ENCODE results near the gene RGS3. TPM values are rescaled to one million over a fixed set of nuclear protein-coding genes. Genes with fewer than 3 reads are reported as not detected.

The RGS3 gene
- total and polyA plus RNA-seq, 2 experiments from 2014 or later, result 44.5 to 48.6 TPM

- Histone ChIP-seq H3K9me3 (ENCODE audit: low read depth) (no peaks in the 10 kb centered on the region), H3K4me3 (no peak overlapping the region), H3K4me1 (ENCODE audit: insufficient read depth) (peaks cover 44% of the 10 kb centered on the region), H3K9me2 (ENCODE audit: insufficient read depth) (no peaks in the 10 kb centered on the region), H3K4me2 (ENCODE audit: unreplicated experiment) (peak overlapping the region; percentile 27), H3K9ac (peak overlapping the region; percentile 63), H3K27me3 (replicated peaks; ENCODE audit: insufficient read depth) (no peaks in the 10 kb centered on the region), H2AFZ (peak overlapping the region; percentile 63), H3K79me2 (ENCODE audit: insufficient read depth) (peaks cover 6% of the 10 kb centered on the region; the same call in 1 of the 2 replicates), H3K36me3 (ENCODE audit: low read depth) (no peaks in the 10 kb centered on the region; the same call in 1 of the 2 replicates), H3K27ac (peak overlapping the region; percentile 33), H4K20me1 (ENCODE audit: insufficient read depth) (no peaks in the 10 kb centered on the region), H3F3A (ENCODE audit: insufficient read depth) (peaks cover 19% of the 10 kb centered on the region)
- in situ Hi-C loops (cut with MboI), result no loop called here
- no peak for TF ChIP-seq EZH2 (IDR thresholded peaks at IDR 0.05; ENCODE audit: insufficient read depth, poor library complexity, severe bottlenecking)
- no peak for TF ChIP-seq EZH2phosphoT487 (IDR thresholded peaks at IDR 0.05; ENCODE audit: insufficient read depth, low read depth)
- WGBS, 2 experiments (ENCODE audit: low coverage in 1 of 2, low lambda C conversion rate in 2 of 2, missing lambda C conversion rate in 2 of 2), result 26 to 29% methylated on average over 14 to 17 of the region's 17 CpGs
- DNase-seq, result peak; percentile 94
These were observed 138.9 kb downstream of the RGS3 start for GRCh38 chr9:113602126-113603047.

- H3K27me3 ChIP-seq (replicated peaks; ENCODE audit: insufficient read depth), result no peaks in the 10 kb centered on the region
- no peak overlapping the region for H3K27ac ChIP-seq
- H3K9ac ChIP-seq, result 0 out of 2 replicates have a peak overlapping the region, but pooled peaks have one; percentile 63
- no peaks in the 10 kb centered on the region for H4K20me1 ChIP-seq (ENCODE audit: insufficient read depth)
- H3F3A ChIP-seq (ENCODE audit: insufficient read depth), result peaks cover 13% of the 10 kb centered on the region
- H2AFZ ChIP-seq, result no peak overlapping the region
- H3K36me3 ChIP-seq (ENCODE audit: low read depth), result no peaks in the 10 kb centered on the region
- TF ChIP-seq EZH2phosphoT487 (IDR thresholded peaks at IDR 0.05; ENCODE audit: insufficient read depth, low read depth) (no peak), EZH2 (IDR thresholded peaks at IDR 0.05; ENCODE audit: insufficient read depth, poor library complexity, severe bottlenecking) (no peak)
- H3K9me3 ChIP-seq (ENCODE audit: low read depth), result no peaks in the 10 kb centered on the region
- DNase-seq, result no peak
- peaks cover 38% of the 10 kb centered on the region for H3K4me1 ChIP-seq (ENCODE audit: insufficient read depth)
- in situ Hi-C loops (cut with MboI), result no loop called here
- no peaks in the 10 kb centered on the region for H3K9me2 ChIP-seq (ENCODE audit: insufficient read depth)
- WGBS, 2 experiments (ENCODE audit: low coverage in 1 of 2, low lambda C conversion rate in 2 of 2, missing lambda C conversion rate in 2 of 2), result 81 to 82% methylated on average over 8 of the region's 8 CpGs
- H3K4me2 ChIP-seq (ENCODE audit: unreplicated experiment), result no peak overlapping the region
- no peaks in the 10 kb centered on the region for H3K79me2 ChIP-seq (ENCODE audit: insufficient read depth)
- no peak overlapping the region for H3K4me3 ChIP-seq
These were observed 139.5 kb downstream of the RGS3 start for GRCh38 chr9:113603048-113603375.

GRCh38 chr9:113603773-113604172 lies 140.2 kb downstream of the RGS3 start:
- Histone ChIP-seq H2AFZ (no peak overlapping the region), H4K20me1 (ENCODE audit: insufficient read depth) (no peaks in the 10 kb centered on the region), H3K4me2 (ENCODE audit: unreplicated experiment) (no peak overlapping the region), H3K4me3 (no peak overlapping the region), H3K36me3 (ENCODE audit: low read depth) (no peaks in the 10 kb centered on the region), H3K27me3 (replicated peaks; ENCODE audit: insufficient read depth) (no peaks in the 10 kb centered on the region), H3F3A (ENCODE audit: insufficient read depth) (peaks cover 6% of the 10 kb centered on the region; the same call in 1 of the 2 replicates), H3K79me2 (ENCODE audit: insufficient read depth) (no peaks in the 10 kb centered on the region), H3K9me3 (ENCODE audit: low read depth) (no peaks in the 10 kb centered on the region), H3K4me1 (ENCODE audit: insufficient read depth) (peaks cover 35% of the 10 kb centered on the region), H3K27ac (no peak overlapping the region), H3K9me2 (ENCODE audit: insufficient read depth) (no peaks in the 10 kb centered on the region), H3K9ac (no peak overlapping the region)
- WGBS, 2 experiments (ENCODE audit: low coverage in 1 of 2, low lambda C conversion rate in 2 of 2, missing lambda C conversion rate in 2 of 2), result 87 to 89% methylated on average over 5 of the region's 5 CpGs
- in situ Hi-C loops (cut with MboI), result no loop called here
- no peak for DNase-seq
- TF ChIP-seq EZH2phosphoT487 (IDR thresholded peaks at IDR 0.05; ENCODE audit: insufficient read depth, low read depth), result no peak
- TF ChIP-seq EZH2 (IDR thresholded peaks at IDR 0.05; ENCODE audit: insufficient read depth, poor library complexity, severe bottlenecking), result no peak

- H3K4me3 ChIP-seq, result no peak overlapping the region
- no peak overlapping the region for H3K9ac ChIP-seq
- no peak for TF ChIP-seq EZH2phosphoT487 (IDR thresholded peaks at IDR 0.05; ENCODE audit: insufficient read depth, low read depth)
- TF ChIP-seq EZH2 (IDR thresholded peaks at IDR 0.05; ENCODE audit: insufficient read depth, poor library complexity, severe bottlenecking), result no peak
- H3K9me2 ChIP-seq (ENCODE audit: insufficient read depth), result no peaks in the 10 kb centered on the region
- no peaks in the 10 kb centered on the region for H3K36me3 ChIP-seq (ENCODE audit: low read depth)
- H4K20me1 ChIP-seq (ENCODE audit: insufficient read depth), result no peaks in the 10 kb centered on the region
- no peak overlapping the region for H2AFZ ChIP-seq
- H3K9me3 ChIP-seq (ENCODE audit: low read depth), result no peaks in the 10 kb centered on the region
- H3K4me1 ChIP-seq (ENCODE audit: insufficient read depth), result peaks cover 29% of the 10 kb centered on the region
- H3K4me2 ChIP-seq (ENCODE audit: unreplicated experiment), result no peak overlapping the region
- 0 out of 2 replicates have a peak, but pooled peaks cover under 1% of the 10 kb centered on the region for H3F3A ChIP-seq (ENCODE audit: insufficient read depth)
- H3K79me2 ChIP-seq (ENCODE audit: insufficient read depth), result no peaks in the 10 kb centered on the region
- no peaks in the 10 kb centered on the region for H3K27me3 ChIP-seq (replicated peaks; ENCODE audit: insufficient read depth)
- 87 to 97% methylated on average over 3 of the region's 3 CpGs for WGBS, 2 experiments (ENCODE audit: low coverage in 1 of 2, low lambda C conversion rate in 2 of 2, missing lambda C conversion rate in 2 of 2)
- in situ Hi-C loops (cut with MboI), result no loop called here
- DNase-seq, result no peak
- H3K27ac ChIP-seq, result no peak overlapping the region
These were observed 140.9 kb downstream of the RGS3 start for GRCh38 chr9:113604393-113604792.

Data from GM23248 (cell line).